ENCODE measurements around the gene NOL4L. TPM values are rescaled to one million over a fixed set of nuclear protein-coding genes. Genes with fewer than 3 reads are reported as not detected.

NOL4L gene
- total RNA-seq, 4 donors from 2014 or later = 2.6 to 12.8 (median 6.4) TPM

DNA sequence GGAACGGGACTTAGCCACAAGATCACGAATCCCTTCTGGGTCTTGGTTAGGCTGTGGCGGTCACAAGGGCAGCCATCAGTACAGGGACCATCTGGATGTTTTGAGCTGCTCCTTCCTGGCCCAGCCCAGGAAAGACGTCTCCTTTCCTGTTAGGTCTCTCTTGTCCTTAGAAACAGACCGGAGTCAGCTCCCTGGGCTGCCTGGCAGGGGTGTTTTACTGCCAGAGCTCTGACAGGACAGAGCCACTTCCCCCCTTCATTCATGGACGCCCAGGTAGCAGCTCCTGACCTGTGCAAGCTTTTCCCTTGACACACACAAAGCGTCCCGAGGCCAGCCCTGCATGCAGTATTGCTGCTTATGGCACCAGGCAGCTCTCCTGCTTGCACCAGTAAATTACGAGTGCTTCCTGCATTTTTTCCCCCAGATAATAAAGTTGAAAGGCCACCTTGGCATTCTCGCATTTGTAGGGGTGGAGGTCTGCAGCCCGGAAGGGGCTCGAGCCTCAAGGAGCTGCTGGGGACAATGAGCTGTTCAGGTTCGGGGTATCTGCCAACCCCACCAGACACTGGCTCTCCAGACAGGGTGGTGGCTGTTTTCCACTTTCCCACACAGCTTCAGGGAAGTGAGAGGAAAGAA, 87.4 kb downstream of the NOL4L start:
- H3K36me3 ChIP-seq = no peaks in the 10 kb centered on the region
- no peaks in the 10 kb centered on the region for H3K27me3 ChIP-seq
- H3K4me3 ChIP-seq = no peak overlapping the region
- no peaks in the 10 kb centered on the region for H3K4me1 ChIP-seq
- no peak overlapping the region for H3K27ac ChIP-seq
- no peaks in the 10 kb centered on the region for H3K9me3 ChIP-seq
- DNase-seq (ENCODE audit: low spot score in 2 of 2) = peak in 1 of 2 donors; percentile 61
- TF ChIP-seq POLR2A (IDR thresholded peaks at IDR 0.05) (no peak), CTCF (IDR thresholded peaks at IDR 0.05) (no peak), EP300 (IDR thresholded peaks at IDR 0.05) (no peak), POLR2AphosphoS5 (IDR thresholded peaks at IDR 0.05) (no peak)
- WGBS = 57% methylated on average over 12 of the region's 13 CpGs

GRCh38 chr20:32496811-32497533, 88.2 kb downstream of the NOL4L start:
- Histone ChIP-seq H3K4me3 (no peak overlapping the region), H3K4me1 (no peaks in the 10 kb centered on the region), H3K27me3 (no peaks in the 10 kb centered on the region), H3K27ac (no peak overlapping the region), H3K9me3 (no peaks in the 10 kb centered on the region), H3K36me3 (no peaks in the 10 kb centered on the region)
- 74% methylated on average over 11 of the region's 11 CpGs for WGBS
- TF ChIP-seq POLR2AphosphoS5 (IDR thresholded peaks at IDR 0.05) (no peak), EP300 (IDR thresholded peaks at IDR 0.05) (no peak), POLR2A (IDR thresholded peaks at IDR 0.05) (no peak), CTCF (IDR thresholded peaks at IDR 0.05) (no peak)
- peak in 1 of 2 donors; percentile 26 for DNase-seq (ENCODE audit: low spot score in 2 of 2)

DNA sequence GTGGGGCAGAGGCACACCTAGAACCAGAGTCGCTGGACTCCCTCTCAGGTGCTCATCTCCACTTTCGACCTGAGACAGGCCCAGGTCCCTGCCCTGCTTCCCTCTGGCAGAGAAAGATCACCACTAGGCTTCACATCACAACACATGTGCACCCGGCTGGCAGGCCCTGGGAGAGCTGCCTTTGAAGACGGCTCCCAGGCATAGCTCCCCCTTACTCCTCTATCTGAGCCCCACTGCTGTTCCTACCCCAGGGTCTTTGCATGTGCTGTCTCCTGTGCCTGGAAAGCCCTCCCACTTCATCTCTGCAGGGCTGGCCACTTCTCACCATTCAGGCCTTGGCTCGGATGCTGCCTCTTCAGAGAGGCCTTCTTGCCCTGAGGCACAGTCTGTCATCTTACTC, 89.2 kb downstream of the NOL4L start:
- TF ChIP-seq CTCF (IDR thresholded peaks at IDR 0.05) (no peak), POLR2AphosphoS5 (IDR thresholded peaks at IDR 0.05) (no peak), POLR2A (IDR thresholded peaks at IDR 0.05) (no peak), EP300 (IDR thresholded peaks at IDR 0.05) (no peak)
- no peak overlapping the region for H3K4me3 ChIP-seq
- H3K36me3 ChIP-seq = no peaks in the 10 kb centered on the region
- no peaks in the 10 kb centered on the region for H3K27me3 ChIP-seq
- WGBS = 84% methylated on average over 5 of the region's 5 CpGs
- no peaks in the 10 kb centered on the region for H3K9me3 ChIP-seq
- no peak overlapping the region for H3K27ac ChIP-seq
- DNase-seq (ENCODE audit: low spot score in 2 of 2) = peak in 1 of 2 donors; percentile 35
- no peaks in the 10 kb centered on the region for H3K4me1 ChIP-seq

DNA sequence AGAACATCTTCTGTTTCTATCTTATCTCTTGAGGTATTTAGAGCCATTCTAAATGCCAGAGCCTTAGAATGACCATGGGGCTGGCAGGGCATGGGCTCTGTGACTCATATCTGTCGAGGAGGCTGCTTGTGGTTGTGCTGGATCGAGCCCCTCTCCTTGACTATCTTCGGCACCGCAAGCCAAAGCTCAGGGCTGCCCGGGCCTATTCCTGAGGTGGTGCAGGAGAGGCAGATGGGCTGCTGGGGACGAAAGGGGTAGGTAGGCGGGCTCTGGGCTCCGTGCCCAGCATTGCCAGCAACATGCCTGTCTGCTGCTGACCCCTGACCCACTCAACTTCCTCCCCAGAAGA, 89.9 kb downstream of the NOL4L start:
- 77% methylated on average over 4 of the region's 8 CpGs for WGBS
- DNase-seq (ENCODE audit: low spot score in 2 of 2) = peak in 1 of 2 donors; percentile 40
- TF ChIP-seq EP300 (IDR thresholded peaks at IDR 0.05) = no peak
- Histone ChIP-seq H3K9me3 (no peaks in the 10 kb centered on the region), H3K4me3 (no peak overlapping the region), H3K36me3 (no peaks in the 10 kb centered on the region), H3K27ac (no peak overlapping the region), H3K4me1 (no peaks in the 10 kb centered on the region), H3K27me3 (no peaks in the 10 kb centered on the region)

- no peak overlapping the region for H3K4me3 ChIP-seq
- H3K27ac ChIP-seq = no peak overlapping the region
- TF ChIP-seq POLR2AphosphoS5 (IDR thresholded peaks at IDR 0.05) (no peak), POLR2A (IDR thresholded peaks at IDR 0.05) (no peak), CTCF (IDR thresholded peaks at IDR 0.05) (no peak), EP300 (IDR thresholded peaks at IDR 0.05) (no peak)
- DNase-seq (ENCODE audit: low spot score in 2 of 2) = peak in 1 of 2 donors; percentile 28
- H3K27me3 ChIP-seq = no peaks in the 10 kb centered on the region
- WGBS = 86% methylated on average over 11 of the region's 11 CpGs
- H3K9me3 ChIP-seq = no peaks in the 10 kb centered on the region
- no peaks in the 10 kb centered on the region for H3K36me3 ChIP-seq
- H3K4me1 ChIP-seq = no peaks in the 10 kb centered on the region
These were observed 90.5 kb downstream of the NOL4L start for GRCh38 chr20:32494483-32495216.

Data from suprapubic skin (tissue), 4 donors.